Choroid plexus epithelial cell (primary cell): Measurements from ENCODE around the gene DCK.

ENCODE experiments used
- DNase-seq: peaks from one replicate; pipeline ENCODE4 v3.0.0-alpha.2; 2010; ENCODE audit warnings: low read depth
- H3K4me3 ChIP-seq: 2 replicates; pipeline ENCODE4 v1.5.1; 2011; ENCODE audit warnings: low read depth, mild to moderate bottlenecking, control low read depth, low read length, moderate library complexity
- TF ChIP-seq, protein P1 (sequence below): conservative IDR thresholded peaks from 2 replicates; pipeline ENCODE4 v1.5.1; 2011; ENCODE audit warnings: low read depth, mild to moderate bottlenecking, control low read depth, inconsistent platforms, low read length, moderate library complexity

The DCK gene

DNA sequence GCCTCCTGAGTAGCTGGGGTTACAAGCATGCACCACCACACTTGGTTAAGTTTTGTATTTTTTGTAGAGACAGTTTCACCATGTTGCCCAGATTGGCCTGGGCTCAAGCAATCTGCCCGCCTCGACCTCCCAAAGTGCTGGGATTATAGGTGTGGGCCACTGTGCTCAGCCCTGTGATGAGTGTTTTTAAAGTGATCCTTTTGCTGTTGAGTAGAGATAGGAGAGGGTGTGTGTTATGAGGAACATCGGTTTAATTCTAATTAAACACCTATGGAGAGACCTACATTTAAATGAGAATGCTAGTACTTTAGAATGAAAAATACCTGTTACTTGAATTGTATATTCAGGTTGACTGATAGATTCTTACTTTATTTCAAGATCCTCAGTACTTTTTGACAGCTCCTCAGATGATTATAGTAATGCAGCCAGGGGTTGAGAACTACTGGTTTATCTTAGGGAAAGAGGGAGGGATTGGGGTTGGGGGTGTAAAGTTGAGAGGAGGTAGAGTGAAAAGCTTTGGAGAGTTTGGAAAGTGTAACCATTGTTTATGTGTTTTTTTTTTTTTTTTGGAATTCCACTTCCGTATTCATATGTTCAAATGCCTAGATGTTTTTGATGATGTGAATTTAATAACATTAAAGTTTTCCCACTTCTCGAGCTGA is 36.8 kb upstream of the DCK start:
- TF ChIP-seq, protein P1, sequence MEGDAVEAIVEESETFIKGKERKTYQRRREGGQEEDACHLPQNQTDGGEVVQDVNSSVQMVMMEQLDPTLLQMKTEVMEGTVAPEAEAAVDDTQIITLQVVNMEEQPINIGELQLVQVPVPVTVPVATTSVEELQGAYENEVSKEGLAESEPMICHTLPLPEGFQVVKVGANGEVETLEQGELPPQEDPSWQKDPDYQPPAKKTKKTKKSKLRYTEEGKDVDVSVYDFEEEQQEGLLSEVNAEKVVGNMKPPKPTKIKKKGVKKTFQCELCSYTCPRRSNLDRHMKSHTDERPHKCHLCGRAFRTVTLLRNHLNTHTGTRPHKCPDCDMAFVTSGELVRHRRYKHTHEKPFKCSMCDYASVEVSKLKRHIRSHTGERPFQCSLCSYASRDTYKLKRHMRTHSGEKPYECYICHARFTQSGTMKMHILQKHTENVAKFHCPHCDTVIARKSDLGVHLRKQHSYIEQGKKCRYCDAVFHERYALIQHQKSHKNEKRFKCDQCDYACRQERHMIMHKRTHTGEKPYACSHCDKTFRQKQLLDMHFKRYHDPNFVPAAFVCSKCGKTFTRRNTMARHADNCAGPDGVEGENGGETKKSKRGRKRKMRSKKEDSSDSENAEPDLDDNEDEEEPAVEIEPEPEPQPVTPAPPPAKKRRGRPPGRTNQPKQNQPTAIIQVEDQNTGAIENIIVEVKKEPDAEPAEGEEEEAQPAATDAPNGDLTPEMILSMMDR: no peak
- no peak for DNase-seq
- H3K4me3 ChIP-seq: no peak overlapping the region

DNA sequence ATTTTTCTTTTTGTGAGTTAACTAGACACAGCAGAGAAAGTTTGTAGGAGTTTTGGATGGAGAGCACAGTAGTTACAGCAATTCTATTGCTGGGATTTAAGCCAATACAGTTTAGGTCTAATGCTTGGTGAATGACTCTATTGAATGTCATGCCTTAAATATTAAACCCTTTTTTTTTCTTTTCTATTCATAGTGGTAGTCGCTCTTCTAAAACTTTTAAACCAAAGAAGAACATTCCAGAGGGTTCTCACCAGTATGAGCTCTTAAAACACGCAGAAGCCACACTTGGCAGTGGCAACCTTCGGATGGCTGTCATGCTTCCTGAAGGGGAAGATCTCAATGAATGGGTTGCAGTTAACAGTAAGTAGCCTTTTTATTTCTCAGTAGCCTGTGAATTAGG is 34.8 kb upstream of the DCK start:
- no peak overlapping the region for H3K4me3 ChIP-seq
- TF ChIP-seq, protein P1: no peak
- DNase-seq: peak; percentile 64

DNA sequence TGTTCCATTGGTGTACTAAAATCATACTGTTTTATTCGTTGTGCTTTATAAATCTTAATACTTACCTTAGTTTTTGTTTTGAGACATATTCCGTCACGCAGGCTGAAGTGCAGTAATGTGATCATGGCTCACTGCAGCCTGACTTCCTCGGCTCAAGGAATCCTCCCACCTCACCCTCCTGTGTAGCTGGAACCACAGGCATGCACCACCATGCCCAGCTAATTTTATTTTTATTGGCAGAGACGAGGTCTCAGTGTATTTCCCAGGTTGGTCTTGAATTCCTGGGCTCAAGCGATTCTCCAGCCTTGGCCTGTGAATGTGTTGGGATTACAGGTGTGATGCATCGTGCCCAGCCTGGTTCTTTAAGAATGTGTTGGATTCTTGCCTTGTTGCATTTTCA is 24.4 kb upstream of the DCK start:
- TF ChIP-seq, protein P1: no peak
- no peak overlapping the region for H3K4me3 ChIP-seq
- DNase-seq: peak; percentile 46

DNA sequence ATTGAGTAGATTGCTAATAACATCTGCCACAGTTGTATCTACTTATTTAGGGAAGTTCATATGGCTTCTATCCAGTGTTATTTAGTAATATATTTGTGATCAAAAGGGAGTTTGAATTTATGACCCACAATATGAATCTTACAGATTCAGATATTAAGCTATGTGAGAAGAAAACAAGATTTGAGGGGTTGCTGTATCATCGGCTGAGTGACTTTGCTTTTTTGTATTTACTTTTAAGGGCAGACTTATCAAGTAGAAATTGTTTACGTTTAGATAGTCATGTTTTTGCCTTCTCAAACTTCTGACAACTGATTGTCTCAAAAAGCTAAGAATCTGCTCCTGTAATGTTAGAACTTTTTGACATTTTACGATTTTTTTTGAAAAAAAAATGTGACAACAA is 17.2 kb upstream of the DCK start:
- H3K4me3 ChIP-seq: no peak overlapping the region
- DNase-seq: no peak
- TF ChIP-seq, protein P1: no peak

DNA sequence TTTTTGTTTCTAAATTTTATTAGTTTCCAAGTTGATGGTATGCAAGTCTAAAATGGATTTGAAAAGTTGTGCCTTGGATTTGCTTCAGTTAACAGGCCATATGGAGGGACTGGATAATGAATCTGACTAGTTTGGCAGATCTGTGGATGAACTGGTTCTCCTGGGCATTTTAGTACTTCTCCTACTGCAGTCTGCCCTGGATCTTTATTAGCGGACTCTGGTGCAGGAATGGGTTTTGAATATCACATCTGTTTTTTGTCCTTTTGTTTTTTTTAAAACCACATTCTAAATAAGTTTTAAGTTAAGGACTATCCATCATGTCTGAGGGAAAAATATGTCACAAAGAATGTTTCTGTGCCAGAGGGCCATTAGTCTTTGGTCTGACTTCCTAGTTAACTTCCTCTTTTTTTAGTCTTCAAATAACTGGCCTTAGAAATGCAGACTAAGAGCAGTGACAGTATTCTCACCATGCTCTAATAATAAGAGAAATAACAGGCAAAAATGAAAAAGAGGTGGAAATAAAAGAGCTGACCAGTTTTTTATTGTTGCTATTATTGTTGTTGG is 13.9 kb upstream of the DCK start:
- DNase-seq: no peak
- no peak overlapping the region for H3K4me3 ChIP-seq
- TF ChIP-seq, protein P1: no peak

DNA sequence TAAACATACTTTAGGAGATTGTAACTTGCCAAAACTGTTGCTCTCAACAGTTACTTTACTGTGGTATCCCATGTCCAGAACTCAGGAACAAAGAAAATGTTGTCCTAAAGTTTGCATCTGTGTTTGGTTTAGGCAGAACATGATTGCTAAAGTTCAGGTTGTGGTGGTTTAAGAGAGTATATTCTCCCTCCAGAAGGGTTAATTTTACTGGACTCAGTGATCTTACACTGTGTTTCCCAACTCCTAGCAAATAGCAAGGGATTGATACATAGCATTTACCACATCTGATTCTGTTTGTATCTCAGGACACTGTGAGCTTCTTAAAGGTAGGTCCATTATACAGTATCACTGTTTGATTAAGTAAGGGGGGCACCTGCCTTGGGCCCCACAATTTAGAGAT is 13.3 kb upstream of the DCK start:
- no peak for DNase-seq
- no peak overlapping the region for H3K4me3 ChIP-seq
- TF ChIP-seq, protein P1: no peak

DNA sequence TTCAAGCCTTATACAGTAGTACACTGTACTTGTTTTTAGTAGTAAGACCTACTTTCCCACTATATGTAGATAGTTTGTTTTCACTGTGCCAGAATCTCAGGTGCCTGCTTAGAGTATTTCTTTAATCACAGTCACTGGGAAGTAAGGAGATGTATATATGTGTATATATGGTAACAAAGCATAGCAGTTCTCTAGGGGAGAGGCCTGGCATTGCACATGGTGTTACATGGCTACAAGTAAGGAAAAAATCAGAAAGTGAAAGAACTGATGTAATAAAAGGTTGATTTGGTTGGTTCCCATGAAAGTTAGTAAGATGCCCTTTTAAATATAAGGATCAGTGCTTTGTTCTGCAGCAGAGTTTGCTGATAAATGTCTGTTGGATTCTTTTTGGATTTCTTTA is 9.3 kb upstream of the DCK start:
- TF ChIP-seq, protein P1: no peak
- no peak for DNase-seq
- H3K4me3 ChIP-seq: no peak overlapping the region
